K562 (cell line): ENCODE measurements around the gene LRCH1. TPM values are rescaled to one million over a fixed set of nuclear protein-coding genes. Genes with fewer than 3 reads are reported as not detected.

ENCODE experiments used
- ASH1L ChIP-seq: fragments of 450-650 bp; IDR thresholded peaks from 2 replicates; pipeline ENCODE4 v1.6.1; 2018; ENCODE audit warnings: borderline replicate concordance, mild to moderate bottlenecking, low read depth; ENCODE audit not compliant: partially characterized antibody
- ATF3 ChIP-seq, 2 experiments: fragments of 450-650 bp in 1 of 2; sonication (generic) in 1 of 2; formaldehyde crosslinking in 1 of 2; IDR thresholded peaks in 1 of 2; conservative IDR thresholded peaks in 1 of 2; 2 replicates each; pipeline versions ENCODE4 v1.6.1 to v1.8.1; 2016 to 2023; ENCODE audit warnings: mild to moderate bottlenecking in 2 of 2, moderate library complexity in 2 of 2, inconsistent platforms in 1 of 2, missing genetic modification reagents in 1 of 2
- CHD1 ChIP-seq: fragments of 200-600 bp; sonication (generic); IDR thresholded peaks from one replicate; pipeline ENCODE4 v1.6.1; 2012; ENCODE audit warnings: mild to moderate bottlenecking, moderate library complexity, low read length, inconsistent platforms
- DPF2 ChIP-seq: fragments of 450-650 bp; IDR thresholded peaks from 2 replicates; pipeline ENCODE4 v1.6.1; 2016
- ELF1 ChIP-seq: fragments of 200-800 bp; sonication (Bioruptor generic); IDR thresholded peaks from 2 replicates; pipeline ENCODE4 v1.6.1; 2016; ENCODE audit warnings: missing genetic modification characterization, missing compliant biosample characterization
- HEY1 ChIP-seq: fragments of 250-450 bp; sonication (Bioruptor Pico); IDR thresholded peaks from 2 replicates; pipeline ENCODE4 v1.5.0; 2020; ENCODE audit warnings: mild to moderate bottlenecking, moderate library complexity, borderline replicate concordance
- KDM2B ChIP-seq: fragments of 250-450 bp; sonication (Bioruptor Pico); IDR thresholded peaks from 2 replicates; pipeline ENCODE4 v1.8.0; 2021; ENCODE audit warnings: mild to moderate bottlenecking, moderate library complexity
- MIER1 ChIP-seq: fragments of 450-650 bp; IDR thresholded peaks from 2 replicates; pipeline ENCODE4 v1.6.1; 2016; ENCODE audit warnings: antibody characterized with exemption, mild to moderate bottlenecking, low read depth
- MYNN ChIP-seq, 2 experiments: sonication (generic); formaldehyde crosslinking in 1 of 2; IDR thresholded peaks; 2 replicates each; pipeline versions ENCODE4 v1.5.0 to v1.6.1; 2016 to 2020; ENCODE audit warnings: antibody characterized with exemption in 1 of 2, missing genetic modification reagents in 1 of 2
- NFE2L1 ChIP-seq: fragments of 450-650 bp; IDR thresholded peaks from 2 replicates; pipeline ENCODE4 v1.6.1; 2016; ENCODE audit warnings: missing genetic modification characterization, low read depth, mild to moderate bottlenecking, missing compliant biosample characterization, moderate library complexity, borderline replicate concordance
- NONO ChIP-seq, 2 experiments: fragments of 200-400 bp in 1 of 2; fragments of 450-650 bp in 1 of 2; formaldehyde crosslinking in 1 of 2; IDR thresholded peaks; 2 replicates each; pipeline ENCODE4 v1.6.1; 2017; ENCODE audit warnings: low read depth in 2 of 2, mild to moderate bottlenecking in 2 of 2, moderate library complexity in 2 of 2, low read length in 1 of 2
- NUFIP1 ChIP-seq: fragments of 450-650 bp; IDR thresholded peaks from 2 replicates; pipeline ENCODE4 v1.6.1; 2018; ENCODE audit not compliant: partially characterized antibody
- OTX1 ChIP-seq: fragments of 450-650 bp; formaldehyde crosslinking; IDR thresholded peaks from 2 replicates; pipeline ENCODE4 v1.4.0; 2022; ENCODE audit warnings: mild to moderate bottlenecking
- PHF8 ChIP-seq: fragments of 200-600 bp; sonication (generic); IDR thresholded peaks from 2 replicates; pipeline ENCODE4 v1.6.1; 2012; ENCODE audit warnings: mixed run types, mild to moderate bottlenecking, inconsistent platforms, low read length, moderate library complexity, borderline replicate concordance
- PURB ChIP-seq: sonication (generic); formaldehyde crosslinking; IDR thresholded peaks from 2 replicates; pipeline ENCODE4 v1.9.0; 2021; ENCODE audit warnings: low read depth, mild to moderate bottlenecking, missing genetic modification reagents
- SAP30 ChIP-seq: fragments of 200-600 bp; sonication (generic); IDR thresholded peaks from 2 replicates; pipeline ENCODE4 v1.6.1; 2012; ENCODE audit warnings: borderline replicate concordance, low read depth, mild to moderate bottlenecking, moderate library complexity, low read length, control low read depth, inconsistent platforms; ENCODE audit not compliant: insufficient read depth, poor library complexity, severe bottlenecking
- SIX5 ChIP-seq, 2 experiments: IDR thresholded peaks; 2 replicates each; pipeline ENCODE4 v1.6.1; 2011; ENCODE audit warnings: low read length in 2 of 2, borderline replicate concordance in 1 of 2, low read depth in 1 of 2, mild to moderate bottlenecking in 1 of 2, moderate library complexity in 1 of 2; ENCODE audit not compliant: insufficient read depth in 1 of 2
- TBP ChIP-seq: optimal IDR thresholded peaks from 2 replicates; pipeline ENCODE3; 2011; ENCODE audit warnings: low read depth, low read length, improper control_type of control experiment
- ZFP30 ChIP-seq: fragments of 250-450 bp; sonication (Bioruptor Pico); IDR thresholded peaks from 2 replicates; pipeline ENCODE4 v1.8.0; 2022; ENCODE audit warnings: moderate library complexity, mild to moderate bottlenecking, inconsistent platforms, borderline replicate concordance
- ZNF239 ChIP-seq: fragments of 250-450 bp; sonication (Bioruptor Pico); IDR thresholded peaks from 2 replicates; pipeline ENCODE4 v1.4.0; 2020; ENCODE audit warnings: mild to moderate bottlenecking
- ZNF316 ChIP-seq: fragments of 450-650 bp; IDR thresholded peaks from 2 replicates; pipeline ENCODE4 v1.6.1; 2016
- ZNF77 ChIP-seq: fragments of 250-450 bp; sonication (Bioruptor Pico); IDR thresholded peaks from 2 replicates; pipeline ENCODE4 v1.5.0; 2020
- polyA plus RNA-seq, 8 experiments: library from polyadenylated mRNA; depleted of rRNA in 4 of 8; stranded (reverse) in 5 of 8; unstranded in 3 of 8; fragments of >200 nt; fragmentation: Nextera tagmentation in 2 of 8; fragmentation: Illumina TruSeq in 1 of 8; extraction: Ambion mirVana in 2 of 8; extraction: Trizol in 1 of 8; gene quantifications; 2 replicates each; pipeline versions ENCODE4 v1.2.1 to v1.2.3, GENCODE V29; 2011 to 2014; ENCODE audit warnings: inconsistent platforms in 1 of 8, missing spikeins in 1 of 8
- total RNA-seq, 7 experiments: library from RNA; depleted of rRNA in 6 of 7; stranded (reverse); fragments of >200 nt in 6 of 7; fragmentation: Illumina TruSeq in 2 of 7; extraction: Trizol in 2 of 7; gene quantifications; 2 replicates each; pipeline versions ENCODE4 v1.2.1 to v1.2.3, GENCODE V29; 2011 to 2021; ENCODE audit warnings: low replicate concordance in 1 of 7
- TF ChIP-seq, protein P1 (sequence below): IDR thresholded peaks from 3 replicates; pipeline ENCODE4 v1.6.1; 2011; ENCODE audit warnings: borderline replicate concordance, mild to moderate bottlenecking; ENCODE audit not compliant: insufficient read length, insufficient read depth
- TF ChIP-seq, protein P2 (sequence below): fragments of 250-450 bp; sonication (Bioruptor Pico); IDR thresholded peaks from 2 replicates; pipeline ENCODE4 v1.4.0; 2020; ENCODE audit warnings: mild to moderate bottlenecking, moderate library complexity

LRCH1 gene
- total and polyA plus RNA-seq, 9 of the 15 experiments (the other 6 are each of a cell fraction or from before 2014, with no cell fraction given) = 1.1 to 6.8 (median 3.7) TPM

DNA sequence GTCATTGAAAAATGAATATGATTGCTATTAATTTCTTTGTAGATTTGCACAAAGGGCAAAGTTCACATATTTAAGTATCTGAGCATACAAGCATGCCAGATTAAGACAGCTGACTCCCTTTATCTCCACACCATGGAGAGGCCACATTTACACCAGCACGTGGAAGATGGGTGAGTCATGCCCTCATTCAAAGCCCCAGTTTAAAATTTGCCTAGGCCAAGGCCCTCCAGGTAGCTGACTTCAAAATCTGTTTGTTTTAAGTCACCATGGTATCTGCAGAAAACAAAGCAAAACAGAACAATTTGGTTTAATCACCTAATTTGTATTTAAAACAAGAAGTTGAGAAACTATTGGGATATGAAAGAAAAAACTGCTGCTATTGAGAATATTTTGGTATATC lies 134.8 kb downstream of the LRCH1 start (continued):
- TF ChIP-seq HEY1 (CRISPR knock-in tag) = no peak
- no peak for TF ChIP-seq ZNF77 (CRISPR knock-in tag)
- no peak for TF ChIP-seq ZFP30
- no peak for TF ChIP-seq OTX1 (CRISPR knock-in tag)
- TF ChIP-seq ZNF316 = no peak
- no peak for TF ChIP-seq ASH1L
- TF ChIP-seq MYNN (IDR thresholded peaks at IDR 0.05) = no peak
- TF ChIP-seq MYNN (CRISPR knock-in tag; IDR thresholded peaks at IDR 0.05) = no peak
- TF ChIP-seq SAP30 = no peak
- TF ChIP-seq PURB = no peak
- no peak for TF ChIP-seq CHD1
- TF ChIP-seq MIER1 = no peak
- no peak for TF ChIP-seq NUFIP1
- TF ChIP-seq, protein P1, sequence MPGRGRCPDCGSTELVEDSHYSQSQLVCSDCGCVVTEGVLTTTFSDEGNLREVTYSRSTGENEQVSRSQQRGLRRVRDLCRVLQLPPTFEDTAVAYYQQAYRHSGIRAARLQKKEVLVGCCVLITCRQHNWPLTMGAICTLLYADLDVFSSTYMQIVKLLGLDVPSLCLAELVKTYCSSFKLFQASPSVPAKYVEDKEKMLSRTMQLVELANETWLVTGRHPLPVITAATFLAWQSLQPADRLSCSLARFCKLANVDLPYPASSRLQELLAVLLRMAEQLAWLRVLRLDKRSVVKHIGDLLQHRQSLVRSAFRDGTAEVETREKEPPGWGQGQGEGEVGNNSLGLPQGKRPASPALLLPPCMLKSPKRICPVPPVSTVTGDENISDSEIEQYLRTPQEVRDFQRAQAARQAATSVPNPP = no peak
- TF ChIP-seq, protein P2, sequence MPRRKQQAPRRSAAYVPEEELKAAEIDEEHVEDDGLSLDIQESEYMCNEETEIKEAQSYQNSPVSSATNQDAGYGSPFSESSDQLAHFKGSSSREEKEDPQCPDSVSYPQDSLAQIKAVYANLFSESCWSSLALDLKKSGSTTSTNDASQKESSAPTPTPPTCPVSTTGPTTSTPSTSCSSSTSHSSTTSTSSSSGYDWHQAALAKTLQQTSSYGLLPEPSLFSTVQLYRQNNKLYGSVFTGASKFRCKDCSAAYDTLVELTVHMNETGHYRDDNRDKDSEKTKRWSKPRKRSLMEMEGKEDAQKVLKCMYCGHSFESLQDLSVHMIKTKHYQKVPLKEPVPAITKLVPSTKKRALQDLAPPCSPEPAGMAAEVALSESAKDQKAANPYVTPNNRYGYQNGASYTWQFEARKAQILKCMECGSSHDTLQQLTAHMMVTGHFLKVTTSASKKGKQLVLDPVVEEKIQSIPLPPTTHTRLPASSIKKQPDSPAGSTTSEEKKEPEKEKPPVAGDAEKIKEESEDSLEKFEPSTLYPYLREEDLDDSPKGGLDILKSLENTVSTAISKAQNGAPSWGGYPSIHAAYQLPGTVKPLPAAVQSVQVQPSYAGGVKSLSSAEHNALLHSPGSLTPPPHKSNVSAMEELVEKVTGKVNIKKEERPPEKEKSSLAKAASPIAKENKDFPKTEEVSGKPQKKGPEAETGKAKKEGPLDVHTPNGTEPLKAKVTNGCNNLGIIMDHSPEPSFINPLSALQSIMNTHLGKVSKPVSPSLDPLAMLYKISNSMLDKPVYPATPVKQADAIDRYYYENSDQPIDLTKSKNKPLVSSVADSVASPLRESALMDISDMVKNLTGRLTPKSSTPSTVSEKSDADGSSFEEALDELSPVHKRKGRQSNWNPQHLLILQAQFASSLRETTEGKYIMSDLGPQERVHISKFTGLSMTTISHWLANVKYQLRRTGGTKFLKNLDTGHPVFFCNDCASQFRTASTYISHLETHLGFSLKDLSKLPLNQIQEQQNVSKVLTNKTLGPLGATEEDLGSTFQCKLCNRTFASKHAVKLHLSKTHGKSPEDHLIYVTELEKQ (CRISPR knock-in tag) = no peak
- TF ChIP-seq ZNF239 (CRISPR knock-in tag) = no peak
- TF ChIP-seq PHF8 = no peak
- no peak for TF ChIP-seq NONO (IDR thresholded peaks at IDR 0.05; ENCODE audit: low read depth in 2 of 2, low read length in 1 of 2)
- no peak for TF ChIP-seq SIX5 (IDR thresholded peaks at IDR 0.05; ENCODE audit: borderline replicate concordance in 1 of 2, insufficient read depth in 1 of 2, low read depth in 1 of 2, low read length in 2 of 2)
- peak; percentile 82 for TF ChIP-seq ATF3 (IDR thresholded peaks at IDR 0.05)
- no peak; the same call in 1 of the 2 replicates for TF ChIP-seq ATF3 (CRISPR knock-in tag; conservative IDR thresholded peaks at IDR 0.05)
- TF ChIP-seq KDM2B = no peak
- no peak for TF ChIP-seq TBP
- TF ChIP-seq NFE2L1 (tag) = no peak
- peak; percentile 74 for TF ChIP-seq DPF2
- no peak for TF ChIP-seq ELF1
